NCI-H128 (cell line): Measurements from ENCODE around the gene CLIP1.
"Not testable (repeated sequence)": the region's sequence is repeated elsewhere in the genome, so short reads cannot be mapped to it uniquely, and the experiment has no call there.

ENCODE experiments used
- DNase-seq: peaks from one replicate; lab custom pipeline; 2025; ENCODE audit not compliant: unreplicated experiment; lab: John Stamatoyannopoulos, UW

CLIP1 gene

DNA sequence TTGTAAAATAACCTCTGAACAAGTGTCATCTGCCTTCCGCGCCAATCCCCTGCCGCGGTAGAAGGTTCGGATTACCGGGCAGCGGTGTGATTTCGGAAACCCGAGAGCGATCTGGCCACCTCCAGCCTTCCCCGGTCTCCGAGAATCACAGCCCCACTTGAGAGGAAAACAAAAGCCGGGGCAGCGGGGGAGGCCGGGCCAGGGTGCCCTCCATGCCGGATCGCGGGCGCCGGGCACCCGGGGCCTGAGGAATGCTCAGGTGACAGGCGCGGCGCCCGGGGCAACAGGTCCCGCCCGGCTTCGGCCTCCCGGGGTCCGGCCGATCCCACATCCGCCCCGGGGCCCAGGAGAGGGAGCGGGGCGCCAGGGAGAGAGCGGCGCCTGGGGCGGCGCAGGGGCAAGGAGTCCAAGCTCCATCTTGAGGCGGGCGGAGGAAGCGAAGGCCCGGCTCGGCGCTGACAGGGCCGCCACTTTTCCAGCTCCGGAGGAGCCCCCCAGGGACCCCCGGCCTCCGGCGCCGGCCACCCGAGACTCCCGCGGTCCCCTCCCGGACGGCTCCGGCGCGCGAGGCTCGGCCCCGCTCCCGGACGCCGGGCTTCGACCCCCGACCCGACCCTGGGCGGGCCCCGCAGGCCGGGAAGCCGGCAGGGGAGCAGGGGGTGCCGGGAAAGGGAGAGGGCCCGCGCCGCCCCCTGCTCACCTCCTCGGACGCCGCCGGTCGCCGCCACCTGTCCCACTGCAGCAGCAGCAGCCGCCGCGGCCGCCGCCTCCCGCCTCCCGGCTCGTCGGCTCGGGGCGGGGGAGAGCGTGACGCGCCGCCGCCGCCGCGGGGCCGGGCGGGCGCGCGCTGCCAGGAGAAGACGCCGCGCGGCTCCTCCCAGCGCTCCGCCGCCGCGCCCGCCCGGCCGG lies at the start of gene CLIP1:
Gene CLIP1, minus strand, starts transcription at position 849 of the 909 bp plus-strand sequence. CDS start 42,217 bp downstream, outside the sequence.
- no peak for DNase-seq

DNA sequence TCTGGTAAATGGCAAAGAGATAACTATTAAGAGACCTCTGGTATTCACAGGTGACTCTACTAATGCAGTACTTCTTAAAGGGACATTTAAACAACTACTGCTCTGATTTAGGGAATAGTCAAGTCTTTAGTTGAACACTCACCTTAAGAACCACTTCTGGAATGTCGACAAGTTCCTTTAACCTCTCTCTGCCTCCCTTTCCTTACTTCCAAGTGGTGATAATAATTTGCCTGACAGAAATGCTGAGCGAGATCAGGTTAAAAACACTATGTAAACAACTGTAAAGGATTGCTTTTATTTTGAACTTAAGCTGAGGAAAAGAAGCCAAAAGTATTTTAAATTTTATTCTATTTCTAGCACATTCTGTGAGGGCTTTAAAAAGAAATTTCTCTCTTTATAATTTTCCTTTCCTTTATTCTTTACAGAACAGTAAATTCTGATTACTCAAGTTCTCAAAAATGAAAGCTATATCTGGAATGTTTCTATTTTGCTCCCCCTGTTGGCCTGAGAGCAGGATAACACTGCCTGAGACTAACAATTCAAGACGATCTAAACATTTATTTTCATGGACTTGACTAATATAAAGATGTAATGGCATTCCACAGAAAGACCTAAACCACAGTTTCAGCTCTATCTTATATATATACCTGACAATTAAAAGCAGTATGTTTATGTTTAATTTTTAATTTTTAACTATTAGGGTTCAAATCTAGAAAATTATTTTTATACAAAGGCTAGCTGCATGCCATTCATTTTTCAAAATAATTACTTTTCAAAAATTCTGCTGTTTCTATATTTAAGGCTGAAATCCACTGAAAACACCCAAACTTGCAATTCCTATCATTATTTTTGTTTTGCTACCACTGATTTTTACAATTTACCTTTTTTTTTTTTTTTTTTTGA lies 49.1 kb upstream of the CLIP1 start:
- peak; percentile 19 for DNase-seq

DNA sequence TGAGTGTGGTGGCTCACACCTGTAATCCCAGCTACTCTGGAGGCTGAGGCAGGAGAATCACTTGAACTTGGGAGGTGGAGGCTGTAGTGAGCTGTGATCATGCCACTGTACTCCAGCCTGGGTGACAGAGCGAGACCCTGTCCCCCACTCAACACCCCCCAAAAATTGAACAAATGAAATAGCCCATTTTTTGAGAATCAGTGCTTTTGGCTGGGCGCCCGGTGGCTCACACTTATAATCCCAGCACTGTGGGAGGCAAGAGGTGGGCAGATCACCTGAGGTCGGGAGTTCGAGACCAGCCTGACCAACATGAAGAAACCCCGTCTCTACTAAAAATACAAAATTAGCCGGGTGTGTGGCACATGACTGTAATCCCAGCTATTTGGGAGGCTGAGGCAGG lies 48.1 kb upstream of the CLIP1 start:
- not testable (repeated sequence) for DNase-seq

DNA sequence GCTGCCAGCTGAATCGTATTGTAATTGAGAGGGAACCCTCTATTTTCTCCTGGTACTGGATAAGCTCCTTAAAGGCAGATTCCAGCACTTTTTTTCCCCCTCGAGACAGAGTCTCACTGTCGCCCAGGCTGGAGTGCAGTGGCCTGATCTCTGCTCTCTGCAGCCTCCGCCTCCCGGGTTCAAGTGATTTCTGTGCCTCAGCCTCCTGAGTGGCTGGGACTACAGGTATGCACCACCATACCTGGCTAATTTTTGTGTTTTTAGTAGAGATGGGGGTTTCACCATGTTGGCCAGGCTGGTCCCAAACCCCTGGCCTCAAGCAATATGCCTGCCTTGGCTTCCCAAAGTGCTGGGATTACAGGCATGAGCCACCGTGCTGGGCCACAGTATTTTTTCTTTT lies 47.4 kb upstream of the CLIP1 start:
- DNase-seq, result not testable (repeated sequence)

DNA sequence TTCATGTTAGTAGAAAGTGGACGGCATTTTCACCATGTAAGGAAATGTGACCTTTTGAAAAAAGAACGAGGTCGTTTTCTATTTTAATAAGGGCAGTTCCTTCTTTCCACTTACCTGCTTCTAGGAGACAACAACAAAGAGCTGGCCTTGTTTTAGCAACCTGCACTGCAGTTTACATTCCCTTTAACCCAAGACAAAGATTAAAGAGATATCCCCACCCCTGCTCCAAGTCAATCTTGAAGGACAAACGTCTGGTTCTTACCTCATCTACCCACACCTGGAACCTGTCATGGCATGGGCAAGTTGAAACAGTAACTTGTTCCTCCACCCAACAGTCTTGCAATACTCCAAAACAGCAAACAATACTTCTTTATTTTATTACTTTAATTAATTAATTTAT lies 45.5 kb upstream of the CLIP1 start:
- DNase-seq, result no peak

DNA sequence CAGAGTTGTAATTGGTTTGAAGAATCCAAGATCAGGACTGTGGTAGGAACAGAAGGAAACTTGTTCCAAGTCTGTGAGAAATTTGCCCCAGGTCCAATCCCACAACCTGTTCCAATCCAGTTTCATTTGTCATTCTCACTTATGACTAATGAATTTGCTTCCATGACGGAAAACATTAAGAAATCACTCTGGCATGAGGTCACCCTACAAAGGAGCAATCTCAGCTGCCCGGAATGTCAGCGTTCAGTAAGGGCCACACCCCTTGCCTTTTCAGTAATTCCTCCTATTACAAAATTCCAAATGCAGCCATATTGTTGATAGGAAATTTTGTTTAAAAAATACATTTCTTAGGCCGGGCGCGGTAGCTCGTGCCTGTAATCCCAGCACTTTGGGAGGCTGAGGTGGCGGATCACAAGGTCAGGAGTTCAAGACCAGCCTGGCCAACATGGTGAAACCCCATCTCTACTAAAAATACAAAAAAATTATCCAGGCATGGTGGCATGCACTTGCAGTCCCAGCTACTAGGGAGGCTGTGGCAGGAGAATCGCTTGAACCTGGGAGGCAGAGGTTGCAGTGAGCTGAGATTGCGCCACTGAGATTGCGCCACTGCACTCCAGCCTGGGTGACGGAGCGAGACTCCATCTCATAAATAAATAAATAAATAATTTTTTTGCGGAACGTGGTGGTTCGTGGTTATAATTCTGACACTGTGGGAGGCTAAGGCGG lies 42.0 kb upstream of the CLIP1 start:
- DNase-seq, result not testable (repeated sequence)

DNA sequence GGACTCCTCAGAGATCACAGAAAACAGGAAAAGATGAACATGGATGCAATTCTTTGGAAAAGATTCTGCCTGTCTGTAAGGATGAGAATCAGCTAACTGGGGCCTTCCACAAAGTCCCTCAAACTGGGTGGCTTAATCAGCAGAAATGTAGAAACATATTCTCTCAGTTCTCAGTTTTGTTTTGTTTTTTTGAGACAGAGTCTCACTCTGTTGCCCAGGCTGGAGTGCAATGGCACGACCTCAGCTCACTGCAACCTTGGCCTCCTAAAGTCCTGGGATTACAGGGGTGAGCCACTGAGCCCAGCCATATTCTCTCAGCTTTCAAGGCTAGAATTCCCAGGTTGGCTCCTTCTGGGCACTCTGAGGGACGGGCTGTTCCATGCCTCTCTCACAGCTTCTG lies 38.2 kb upstream of the CLIP1 start:
- DNase-seq, result no peak

DNA sequence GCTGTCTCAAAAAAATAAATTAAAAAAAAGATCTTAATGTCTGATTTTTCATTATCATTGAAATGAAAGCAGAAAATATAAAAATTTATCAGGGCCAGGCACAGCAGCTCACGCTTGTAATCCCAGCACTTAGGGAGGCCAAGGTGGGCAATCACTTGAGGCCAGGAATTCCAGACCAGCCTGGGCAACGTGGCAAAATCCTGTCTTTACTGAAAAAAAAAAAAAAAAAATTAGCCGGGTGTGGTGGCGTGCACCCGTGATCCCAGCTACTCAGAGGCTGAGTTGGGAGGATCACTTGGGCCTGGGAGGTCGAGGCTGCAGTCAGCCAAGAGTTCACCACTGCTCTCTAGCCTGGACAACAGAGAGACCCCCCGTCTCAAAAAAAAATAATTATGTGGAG lies 37.6 kb upstream of the CLIP1 start:
- no peak for DNase-seq

DNA sequence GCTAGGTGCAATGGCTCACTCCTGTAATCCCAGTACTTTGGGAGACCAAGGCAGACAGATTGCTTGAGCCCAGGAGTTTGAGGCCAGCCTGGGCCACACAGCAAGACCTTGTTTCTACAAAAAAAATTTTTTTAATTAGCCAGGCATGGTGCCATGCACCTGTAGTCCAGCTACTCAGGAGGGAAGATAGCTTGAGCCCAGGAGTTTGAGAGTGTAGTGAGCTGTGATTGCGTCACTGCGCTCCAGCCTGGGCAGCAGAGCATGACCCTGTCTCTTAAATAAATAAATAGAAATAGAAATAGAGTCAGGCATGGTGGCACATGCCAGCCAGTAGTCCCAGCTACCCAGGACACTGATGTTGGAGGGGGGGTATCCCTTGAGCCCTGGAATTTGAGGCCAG lies 36.7 kb upstream of the CLIP1 start:
- no peak for DNase-seq

DNA sequence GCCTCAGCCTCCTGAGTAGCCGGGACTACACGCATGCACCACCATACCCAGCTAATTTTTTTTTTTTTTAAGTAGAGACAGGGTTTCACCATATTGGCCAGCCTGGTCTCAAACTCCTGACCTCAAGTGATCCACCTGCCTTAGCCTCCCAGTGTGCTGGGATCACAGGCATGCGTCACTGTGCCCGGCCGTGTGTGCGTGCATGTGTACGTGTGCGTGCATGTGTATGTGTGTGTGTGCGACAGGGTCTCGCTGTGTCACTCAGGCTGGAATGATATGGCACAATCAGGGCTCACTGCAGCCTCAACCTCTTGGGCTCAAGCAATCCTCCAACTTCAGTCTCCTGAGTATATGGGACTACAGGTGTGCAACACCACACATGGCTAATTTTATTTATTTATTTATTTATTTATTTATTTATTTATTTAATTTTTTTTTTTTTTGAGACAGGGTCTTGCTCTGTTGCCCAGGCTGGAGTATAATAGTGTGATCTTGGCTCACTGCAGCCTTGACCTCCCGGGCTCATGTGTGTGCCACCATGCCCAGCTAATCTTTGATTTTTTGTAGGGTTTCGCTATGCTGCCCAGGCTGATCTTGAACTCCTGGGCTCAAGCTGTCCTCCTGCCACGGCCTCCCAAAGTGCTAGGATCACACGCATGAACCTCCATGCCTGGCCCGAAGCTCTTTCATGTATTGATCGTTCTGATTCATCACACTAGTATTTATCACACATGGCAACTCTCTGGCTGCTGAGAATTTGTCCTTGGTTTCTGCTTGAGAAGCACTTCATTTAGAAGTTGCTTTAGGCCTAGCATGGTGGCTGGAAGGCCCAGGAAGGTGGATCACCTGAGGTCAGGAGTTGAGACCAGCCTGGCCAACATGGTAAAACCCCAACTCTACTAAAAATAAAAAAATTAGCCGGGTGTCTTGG lies 35.9 kb upstream of the CLIP1 start:
- DNase-seq, result no peak

DNA sequence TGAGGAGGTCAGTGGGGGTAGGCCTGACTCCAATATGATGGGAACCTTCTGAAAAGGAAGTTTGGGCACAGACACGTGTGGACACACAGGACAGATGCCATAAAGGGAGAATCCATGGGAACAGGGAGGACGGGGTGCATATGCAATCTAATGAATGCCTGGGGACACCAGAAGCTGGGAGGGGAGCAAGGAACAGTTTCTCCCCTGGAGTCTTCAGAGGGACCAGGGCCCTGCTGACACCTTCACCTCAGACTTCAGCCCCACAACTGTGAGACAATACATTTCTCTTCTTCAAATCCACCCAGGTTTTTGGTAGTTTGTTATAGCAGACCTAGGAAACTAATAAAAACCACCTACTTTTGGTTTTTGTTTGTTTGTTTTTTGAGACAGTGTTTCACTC lies 35.2 kb upstream of the CLIP1 start:
- no peak for DNase-seq

DNA sequence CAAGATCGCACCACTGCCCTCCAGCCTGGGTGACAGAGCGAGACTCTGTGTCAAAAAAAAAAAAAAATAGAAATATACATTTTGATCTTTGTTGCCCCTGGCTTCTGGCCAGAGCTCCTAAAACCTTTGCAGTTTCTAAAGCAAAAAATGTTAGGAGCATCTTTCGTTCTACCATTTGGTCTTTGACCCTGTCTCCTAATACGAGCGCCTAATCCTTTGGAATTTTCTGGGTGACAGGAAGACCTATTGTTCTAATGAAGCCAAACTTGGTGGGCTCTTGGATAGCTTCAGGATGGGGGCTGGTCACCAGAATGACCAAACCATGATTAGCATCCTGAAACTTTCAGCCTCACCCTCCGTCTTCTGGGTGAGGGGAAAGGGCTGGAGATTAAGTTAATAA lies 32.3 kb upstream of the CLIP1 start:
- DNase-seq, result no peak

DNA sequence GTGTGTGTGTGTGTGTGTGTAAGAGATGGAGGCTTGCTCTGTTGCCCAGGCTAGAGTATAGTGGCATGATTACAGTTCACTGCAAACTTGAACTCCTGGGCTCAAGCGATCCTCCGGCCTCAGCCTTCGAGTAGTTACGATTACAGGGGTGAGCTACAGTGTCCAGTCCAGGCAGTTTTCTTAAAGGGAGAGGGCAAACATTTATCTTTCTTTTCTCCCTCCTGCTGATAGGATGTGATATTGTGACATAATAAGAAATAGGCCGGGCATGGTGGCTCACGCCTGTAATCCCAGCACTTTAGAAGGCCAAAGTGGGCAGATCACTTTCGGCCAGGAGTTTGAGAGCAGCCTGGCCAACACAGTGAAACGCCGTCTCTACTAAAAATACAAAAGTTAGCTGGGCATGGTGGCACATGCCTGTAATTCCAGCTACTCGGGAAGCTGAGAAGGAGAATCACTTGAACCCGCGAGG lies 31.8 kb upstream of the CLIP1 start:
- DNase-seq, result no peak

DNA sequence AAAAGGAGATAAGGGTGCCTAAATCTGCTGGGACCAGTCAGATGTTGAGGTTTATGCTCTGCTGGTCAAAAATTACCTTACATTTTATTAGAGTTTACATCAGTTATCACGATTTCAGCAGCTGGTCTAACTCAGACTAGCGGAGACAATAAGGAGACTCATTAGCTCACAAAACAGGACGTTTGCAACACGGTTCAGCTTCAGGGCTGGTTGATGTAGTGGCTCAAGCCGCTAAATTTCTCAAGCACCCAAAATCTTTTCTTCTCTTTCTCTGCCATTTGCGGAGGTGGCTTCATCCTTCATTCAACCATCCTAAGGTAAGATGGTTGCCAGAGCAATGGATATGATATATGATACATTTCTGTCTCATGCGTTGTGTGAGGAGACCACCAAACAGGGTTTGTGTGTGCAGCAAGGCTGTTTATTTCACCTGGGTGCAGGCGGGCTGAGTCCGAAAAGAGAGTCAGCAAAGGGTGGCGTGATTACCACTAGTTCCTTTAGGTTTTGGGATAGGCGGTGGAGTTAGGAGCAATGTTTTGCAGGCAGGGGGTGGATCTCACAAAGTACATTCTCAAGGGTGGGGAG lies 30.3 kb upstream of the CLIP1 start:
- DNase-seq, result no peak

DNA sequence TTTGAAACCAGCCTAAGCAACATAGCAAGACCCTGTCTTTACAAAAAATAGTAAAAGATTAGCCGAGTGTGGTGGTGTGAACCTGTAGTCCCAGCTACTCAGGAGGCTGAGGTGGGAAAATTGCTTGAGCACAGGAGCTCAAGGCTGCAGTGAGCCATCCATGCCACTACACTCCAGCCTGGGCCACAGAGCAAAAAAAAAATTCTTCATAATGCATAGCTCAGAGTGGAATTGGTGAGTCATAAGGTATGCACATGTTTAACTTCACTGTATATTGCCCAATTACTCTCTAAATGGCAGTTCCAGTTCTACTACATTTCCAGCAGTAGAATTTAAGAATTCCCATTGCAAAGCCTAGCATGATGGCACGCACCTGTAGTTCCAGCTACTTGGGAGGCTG lies 26.8 kb upstream of the CLIP1 start:
- no peak for DNase-seq

DNA sequence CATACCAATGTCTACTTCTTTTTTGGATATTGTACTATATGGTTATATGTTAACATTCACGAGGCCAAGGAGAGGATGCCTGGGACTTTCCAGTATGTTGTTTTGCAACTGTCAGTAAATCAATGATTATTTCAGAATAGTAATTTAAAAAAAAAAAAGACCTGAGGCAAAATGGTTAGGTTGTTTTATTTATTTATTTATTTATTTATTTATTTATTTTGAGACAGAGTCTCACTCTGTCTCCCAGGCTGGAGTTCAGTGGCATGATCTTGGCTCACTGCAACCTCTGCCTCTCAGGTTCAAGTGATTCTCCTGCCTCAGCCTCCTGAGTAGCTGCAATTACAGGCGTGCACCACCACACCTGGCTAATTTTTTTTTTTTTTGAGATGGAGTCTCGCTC lies 25.4 kb upstream of the CLIP1 start:
- not testable (repeated sequence) for DNase-seq

DNA sequence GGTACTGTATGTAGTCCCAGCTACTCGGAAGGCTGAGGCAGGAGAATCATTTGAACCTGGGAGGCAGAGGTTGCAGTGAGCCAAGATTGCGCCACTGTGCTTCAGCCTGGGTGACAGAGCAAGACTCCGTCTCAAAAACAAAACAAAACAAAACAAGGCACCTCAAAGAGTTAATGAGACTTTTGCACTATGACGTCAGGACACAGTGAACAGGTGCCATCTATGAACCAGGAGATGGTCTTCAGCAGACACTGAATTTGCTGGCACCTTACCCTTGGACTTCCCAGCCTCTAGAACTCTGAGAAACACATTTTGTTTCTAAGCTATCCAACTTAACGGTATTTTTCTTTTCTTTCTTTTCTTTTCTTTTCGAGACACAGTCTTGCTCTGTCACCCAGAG lies 23.9 kb upstream of the CLIP1 start:
- DNase-seq, result not testable (repeated sequence)

DNA sequence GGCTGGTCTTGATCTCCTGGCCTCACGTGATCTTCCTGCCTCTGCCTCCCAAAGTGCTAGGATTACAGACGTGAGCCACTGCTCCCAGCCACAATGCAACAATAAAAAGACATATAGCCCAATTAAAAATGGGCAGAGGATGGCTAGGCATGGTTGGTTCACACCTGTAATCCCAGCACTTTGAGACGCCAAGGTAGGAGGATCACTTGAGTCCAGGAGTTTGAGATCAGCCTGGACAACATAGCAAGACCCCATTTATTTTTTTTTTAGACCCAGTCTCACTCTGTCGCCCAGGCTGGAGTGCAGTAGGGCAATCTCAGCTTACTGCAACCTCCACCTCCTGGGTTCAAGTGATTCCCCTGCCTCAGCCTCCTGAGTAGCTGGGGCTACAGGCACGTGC lies 21.6 kb upstream of the CLIP1 start:
- not testable (repeated sequence) for DNase-seq

DNA sequence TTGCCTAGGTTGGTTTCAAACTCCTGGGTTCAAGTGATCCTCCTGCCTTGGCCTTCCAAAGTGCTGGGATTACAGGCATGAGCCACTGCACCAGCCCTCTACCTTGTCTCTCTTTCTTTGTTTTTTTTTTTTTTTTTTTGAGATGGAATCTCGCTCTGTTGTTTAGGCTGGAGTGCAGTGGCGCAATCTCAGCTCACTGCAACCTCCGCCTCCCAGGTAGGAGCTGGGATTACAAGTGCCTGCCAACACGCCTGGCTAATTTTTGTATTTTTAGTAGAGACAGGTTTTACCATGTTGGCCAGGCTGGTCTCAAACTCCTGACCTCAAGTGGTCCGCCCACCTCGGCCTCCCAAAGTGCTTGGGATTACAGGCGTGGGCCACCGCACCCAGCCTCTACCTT lies 16.4 kb upstream of the CLIP1 start:
- DNase-seq, result not testable (repeated sequence)
